ENCODE data around the gene PRDX1. TPM values are rescaled to one million over a fixed set of nuclear protein-coding genes. Genes with fewer than 3 reads are reported as not detected.

The PRDX1 gene
- polyA plus RNA-seq, 3 donors: 116 to 362 (median 294) TPM

DNA sequence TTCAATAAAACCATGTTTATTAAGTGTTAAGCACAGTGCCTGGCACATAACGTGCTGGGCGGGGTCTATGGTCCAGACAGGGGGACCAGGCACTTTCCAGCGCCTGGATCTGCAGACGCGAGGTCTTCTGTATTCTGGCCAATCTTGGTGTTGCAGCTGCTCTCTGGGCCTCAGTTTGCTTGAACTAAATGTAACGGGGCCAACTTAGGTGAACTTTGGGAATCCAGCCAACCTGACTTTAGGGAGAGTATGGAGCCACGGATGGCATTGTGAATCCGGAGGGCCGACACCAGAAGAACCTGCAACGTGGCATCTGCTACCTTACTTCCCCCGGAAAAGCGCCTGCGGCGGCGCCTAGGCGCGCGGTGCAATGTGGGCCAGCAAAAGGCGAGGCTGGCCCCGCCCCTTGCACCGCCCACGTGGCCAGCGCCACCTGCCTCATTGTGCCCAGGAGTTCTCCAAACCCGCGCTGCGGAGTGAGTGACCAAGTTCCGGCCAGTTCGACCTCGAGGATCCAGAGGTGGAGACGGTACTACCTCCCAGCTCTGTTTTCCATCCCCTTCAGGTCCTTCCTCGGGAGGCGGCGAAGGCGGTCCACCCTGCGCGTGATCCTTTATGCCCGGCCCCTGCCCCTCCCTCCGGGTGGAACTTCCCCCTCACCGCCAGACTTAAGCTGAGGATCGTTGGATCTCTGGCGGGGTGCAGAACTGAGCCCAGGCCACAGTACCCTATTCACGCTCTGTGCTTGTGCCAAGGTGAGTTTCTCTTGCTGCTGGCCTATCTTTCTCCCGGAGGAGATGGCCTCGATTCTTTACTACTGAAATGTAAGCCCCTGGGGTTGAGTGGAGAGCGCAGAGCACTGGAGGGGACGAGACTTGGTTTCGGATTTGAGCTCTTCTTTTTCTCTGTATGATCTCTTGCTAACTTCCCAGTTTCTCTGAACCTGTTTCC, 29.0 kb upstream of the PRDX1 start, which contains the start of gene AKR1A1:
Gene AKR1A1, plus strand, starts transcription at position 426 of the 951 bp plus-strand sequence. CDS start 10,969 bp downstream, outside the sequence.
- intact Hi-C loops (cut with micrococcal nuclease): loop anchor here in 1 of 2 donors (1.0 to 2.0 kb wide), 2 partner anchors 20 to 30 kb away; no protein-coding TSS in a partner anchor
- Mint-ChIP-seq H3K9me3 (no peaks in the 10 kb centered on the region), H3K27ac (peak within 1 kb of the TSS; percentile 94 to 99 (median 98)), H3K27me3 (ENCODE audit: low read depth in 3 of 3) (peaks cover 3 to 8% (median 6%) of the 10 kb centered on the region in 3 donors), H3K36me3 (peaks cover 10 to 25% of the 10 kb centered on the region in 2 donors), H3K4me1 (peaks cover 22% of the 10 kb centered on the region), H3K4me3 (peak within 1 kb of the TSS; percentile 97 to 100)
- Histone ChIP-seq H4K20me1 (ENCODE audit: insufficient read depth, low read length) (peaks cover 37% of the 10 kb centered on the region), H3K79me2 (ENCODE audit: insufficient read depth, low read length) (peaks cover 44% of the 10 kb centered on the region), H2AFZ (ENCODE audit: insufficient read depth, low read depth, low read length, poor library complexity, severe bottlenecking) (peak within 1 kb of the TSS; percentile 91), H3K27ac (ENCODE audit: low read depth in 1 of 2, low read length in 2 of 2) (peak within 1 kb of the TSS; percentile 88 to 95), H3K27me3 (ENCODE audit: control insufficient read depth in 2 of 2, insufficient read depth in 2 of 2, low read length in 2 of 2) (no peaks in the 10 kb centered on the region), H3K4me1 (ENCODE audit: control insufficient read depth in 1 of 2, insufficient read depth in 2 of 2, low read length in 2 of 2) (peaks cover 23 to 33% of the 10 kb centered on the region in 2 donors), H3K9ac (ENCODE audit: insufficient read depth, low read length, poor library complexity, severe bottlenecking) (peak within 1 kb of the TSS; percentile 74), H3K4me3 (replicated peaks in 1 of 3; ENCODE audit: low read depth in 2 of 3, low read length in 3 of 3) (peak within 1 kb of the TSS; percentile 81 to 95 (median 89)), H3K9me3 (replicated peaks in 1 of 2; ENCODE audit: control insufficient read depth in 1 of 2, insufficient read depth in 1 of 2, low read length in 2 of 2) (no peaks in the 10 kb centered on the region), H3K4me2 (replicated peaks; ENCODE audit: extremely low read depth, low read length, poor library complexity, severe bottlenecking) (peak within 1 kb of the TSS; percentile 87), H3K36me3 (replicated peaks in 1 of 2; ENCODE audit: control insufficient read depth in 1 of 2, insufficient read depth in 2 of 2, low read length in 2 of 2) (peaks cover 10 to 27% of the 10 kb centered on the region in 2 donors)
- TF ChIP-seq, protein P1, sequence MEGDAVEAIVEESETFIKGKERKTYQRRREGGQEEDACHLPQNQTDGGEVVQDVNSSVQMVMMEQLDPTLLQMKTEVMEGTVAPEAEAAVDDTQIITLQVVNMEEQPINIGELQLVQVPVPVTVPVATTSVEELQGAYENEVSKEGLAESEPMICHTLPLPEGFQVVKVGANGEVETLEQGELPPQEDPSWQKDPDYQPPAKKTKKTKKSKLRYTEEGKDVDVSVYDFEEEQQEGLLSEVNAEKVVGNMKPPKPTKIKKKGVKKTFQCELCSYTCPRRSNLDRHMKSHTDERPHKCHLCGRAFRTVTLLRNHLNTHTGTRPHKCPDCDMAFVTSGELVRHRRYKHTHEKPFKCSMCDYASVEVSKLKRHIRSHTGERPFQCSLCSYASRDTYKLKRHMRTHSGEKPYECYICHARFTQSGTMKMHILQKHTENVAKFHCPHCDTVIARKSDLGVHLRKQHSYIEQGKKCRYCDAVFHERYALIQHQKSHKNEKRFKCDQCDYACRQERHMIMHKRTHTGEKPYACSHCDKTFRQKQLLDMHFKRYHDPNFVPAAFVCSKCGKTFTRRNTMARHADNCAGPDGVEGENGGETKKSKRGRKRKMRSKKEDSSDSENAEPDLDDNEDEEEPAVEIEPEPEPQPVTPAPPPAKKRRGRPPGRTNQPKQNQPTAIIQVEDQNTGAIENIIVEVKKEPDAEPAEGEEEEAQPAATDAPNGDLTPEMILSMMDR (IDR thresholded peaks at IDR 0.05): no peak
- DNase-seq: peak; percentile 81 to 86 (median 85)
- under 1% methylated on average over 43 of the region's 47 CpGs for WGBS (ENCODE audit: insufficient coverage)

DNA sequence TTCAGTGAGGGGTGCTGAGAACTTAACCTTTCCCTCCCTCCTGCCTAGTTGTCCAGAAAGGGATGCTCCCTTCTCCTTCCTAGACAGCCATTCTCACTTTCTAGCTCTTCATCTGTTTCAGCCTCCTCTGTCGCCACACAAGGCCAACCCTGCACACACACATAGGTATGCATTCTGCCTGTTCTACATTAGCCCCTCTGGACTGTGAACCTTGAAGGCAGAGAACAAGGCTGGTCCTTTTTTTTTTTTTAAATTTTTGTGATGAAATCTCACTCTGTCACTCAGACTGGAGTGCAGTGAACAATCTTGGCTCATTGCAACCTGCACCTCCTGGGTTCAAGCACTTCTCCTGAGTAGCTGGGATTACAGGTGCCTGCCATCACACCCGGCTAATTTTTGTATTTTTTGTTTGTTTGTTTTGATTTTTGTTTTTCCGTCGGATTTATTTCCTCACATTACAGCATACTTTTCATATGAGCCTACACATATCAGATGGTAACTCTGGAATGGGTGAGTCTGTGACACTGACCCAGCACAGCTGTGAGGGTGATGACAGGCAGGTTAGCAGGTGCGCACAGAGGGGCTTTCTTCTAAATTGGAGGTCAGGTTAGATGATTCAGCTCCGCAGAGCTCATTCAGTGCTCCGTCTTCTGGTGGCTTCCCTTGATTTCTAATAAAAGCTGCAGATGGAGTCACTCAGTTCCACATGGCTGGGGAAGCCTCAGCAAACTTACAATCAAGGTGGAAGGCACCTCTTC, 24.0 kb upstream of the PRDX1 start:
- no peaks in the 10 kb centered on the region for H3K36me3 ChIP-seq (replicated peaks in 1 of 2; ENCODE audit: control insufficient read depth in 1 of 2, insufficient read depth in 2 of 2, low read length in 2 of 2)
- peak overlapping the region; percentile 31 for H2AFZ ChIP-seq (ENCODE audit: insufficient read depth, low read depth, low read length, poor library complexity, severe bottlenecking)
- no peaks in the 10 kb centered on the region for H3K27me3 ChIP-seq (ENCODE audit: control insufficient read depth in 2 of 2, insufficient read depth in 2 of 2, low read length in 2 of 2)
- peak overlapping the region; percentile 77 to 99 (median 88) for H3K27ac Mint-ChIP-seq
- H3K9ac ChIP-seq (ENCODE audit: insufficient read depth, low read length, poor library complexity, severe bottlenecking): no peak overlapping the region
- H3K4me3 Mint-ChIP-seq: peak overlapping the region in 1 of 2 donors; percentile 77
- H3K36me3 Mint-ChIP-seq: peaks cover 0 to 2% of the 10 kb centered on the region in 2 donors
- H3K27me3 Mint-ChIP-seq (ENCODE audit: low read depth in 3 of 3): peaks cover 5 to 11% (median 6%) of the 10 kb centered on the region in 3 donors
- peak overlapping the region; percentile 48 for H3K4me2 ChIP-seq (replicated peaks; ENCODE audit: extremely low read depth, low read length, poor library complexity, severe bottlenecking)
- H4K20me1 ChIP-seq (ENCODE audit: insufficient read depth, low read length): no peaks in the 10 kb centered on the region
- peak in 1 of 3 donors; percentile 26 for DNase-seq
- H3K9me3 Mint-ChIP-seq: no peaks in the 10 kb centered on the region
- no peaks in the 10 kb centered on the region for H3K9me3 ChIP-seq (replicated peaks in 1 of 2; ENCODE audit: control insufficient read depth in 1 of 2, insufficient read depth in 1 of 2, low read length in 2 of 2)
- intact Hi-C loops (cut with micrococcal nuclease): no loop called here
- H3K4me1 ChIP-seq (ENCODE audit: control insufficient read depth in 1 of 2, insufficient read depth in 2 of 2, low read length in 2 of 2): peaks cover 59 to 66% of the 10 kb centered on the region in 2 donors
- H3K27ac ChIP-seq (ENCODE audit: low read depth in 1 of 2, low read length in 2 of 2): peak overlapping the region in 1 of 2 donors; percentile 62
- H3K79me2 ChIP-seq (ENCODE audit: insufficient read depth, low read length): no peaks in the 10 kb centered on the region
- TF ChIP-seq, protein P1 (IDR thresholded peaks at IDR 0.05): no peak
- 86% methylated on average over 1 of the region's 7 CpGs for WGBS (ENCODE audit: insufficient coverage)
- H3K4me1 Mint-ChIP-seq: peaks cover 50% of the 10 kb centered on the region
- H3K4me3 ChIP-seq (replicated peaks in 1 of 3; ENCODE audit: low read depth in 2 of 3, low read length in 3 of 3): peak overlapping the region in 1 of 3 experiments; percentile 21
